Skeletal muscle tissue (tissue), 4 donors: ENCODE data around the gene TBX21. TPM values are rescaled to one million over a fixed set of nuclear protein-coding genes. Genes with fewer than 3 reads are reported as not detected.

Experiments used
- H3K27ac ChIP-seq: one replicate; pipeline ENCODE4 v1.7.0; 2013; ENCODE audit warnings: mild to moderate bottlenecking, low read depth, low read length, inconsistent platforms
- H3K27me3 ChIP-seq, 3 donors: one replicate each; pipeline ENCODE4 v1.7.0; 2013; ENCODE audit warnings: low read length in 3 of 3; ENCODE audit not compliant: control insufficient read depth in 3 of 3, insufficient read depth in 3 of 3
- H3K36me3 ChIP-seq, 3 donors: one replicate each; pipeline ENCODE4 v1.7.0; 2013; ENCODE audit warnings: low read length in 3 of 3; ENCODE audit not compliant: control insufficient read depth in 3 of 3, insufficient read depth in 3 of 3
- H3K4me1 ChIP-seq, 3 donors: one replicate each; pipeline ENCODE4 v1.7.0; 2013; ENCODE audit warnings: low read length in 3 of 3, mild to moderate bottlenecking in 3 of 3; ENCODE audit not compliant: control insufficient read depth in 3 of 3, insufficient read depth in 3 of 3
- H3K4me3 ChIP-seq, 3 donors: one replicate each; pipeline ENCODE4 v1.7.0; 2013; ENCODE audit warnings: low read length in 3 of 3
- H3K9ac ChIP-seq, 3 donors: one replicate each; pipeline ENCODE4 v1.7.0; 2013; ENCODE audit warnings: low read length in 3 of 3, mild to moderate bottlenecking in 3 of 3, moderate library complexity in 2 of 3, low read depth in 1 of 3
- H3K9me3 ChIP-seq, 3 donors: one replicate each; pipeline ENCODE4 v1.7.0; 2013; ENCODE audit warnings: low read length in 3 of 3; ENCODE audit not compliant: control insufficient read depth in 3 of 3
- total RNA-seq: library from RNA; depleted of rRNA; stranded (reverse); fragments of >200 nt; gene quantifications from one replicate; pipeline ENCODE4 v1.2.3, GENCODE V29; 2014
- donor health status: Osteomylitis.

Gene TBX21
- total RNA-seq, 1 donor from 2014 or later = not detected

DNA sequence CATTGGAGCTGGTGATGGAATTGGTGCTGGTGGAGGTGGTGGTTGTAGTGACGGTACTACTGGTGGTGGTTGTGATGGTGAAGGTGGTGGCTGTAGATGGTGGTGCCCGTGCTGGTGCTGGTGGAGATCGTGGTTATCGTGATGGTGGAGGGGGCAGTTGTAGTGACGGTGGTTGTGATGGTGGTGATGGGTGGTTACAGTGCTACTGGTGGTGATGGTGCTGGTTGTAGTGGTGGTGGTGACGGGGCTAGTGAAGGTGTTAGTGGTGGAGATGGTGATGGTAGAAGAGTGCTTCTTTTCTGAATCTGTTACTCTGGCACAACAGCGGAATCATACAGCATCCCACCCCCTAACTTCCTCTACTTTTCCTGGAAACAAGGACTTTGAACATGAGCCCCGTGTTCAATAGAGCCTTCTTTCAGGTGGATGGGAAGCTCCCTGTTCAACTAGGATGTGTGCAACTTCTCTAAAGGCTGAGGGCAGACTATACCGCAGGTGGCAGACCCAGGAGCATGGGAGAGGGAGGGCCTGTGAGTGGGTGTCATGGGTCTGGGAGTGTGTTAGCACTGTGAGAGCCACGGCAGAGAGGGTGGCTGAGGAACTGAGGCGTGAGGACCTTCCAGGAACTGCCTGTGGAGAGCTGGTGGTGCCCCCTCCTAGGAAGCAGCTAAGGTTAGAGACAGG, 8.2 kb downstream of the TBX21 start:
- Histone ChIP-seq H3K9me3 (no peaks in the 10 kb centered on the region), H3K36me3 (no peaks in the 10 kb centered on the region), H3K27ac (no peak overlapping the region), H3K9ac (no peak overlapping the region), H3K27me3 (peaks cover 44 to 51% (median 50%) of the 10 kb centered on the region in 3 donors), H3K4me1 (no peaks in the 10 kb centered on the region), H3K4me3 (no peak overlapping the region)

DNA sequence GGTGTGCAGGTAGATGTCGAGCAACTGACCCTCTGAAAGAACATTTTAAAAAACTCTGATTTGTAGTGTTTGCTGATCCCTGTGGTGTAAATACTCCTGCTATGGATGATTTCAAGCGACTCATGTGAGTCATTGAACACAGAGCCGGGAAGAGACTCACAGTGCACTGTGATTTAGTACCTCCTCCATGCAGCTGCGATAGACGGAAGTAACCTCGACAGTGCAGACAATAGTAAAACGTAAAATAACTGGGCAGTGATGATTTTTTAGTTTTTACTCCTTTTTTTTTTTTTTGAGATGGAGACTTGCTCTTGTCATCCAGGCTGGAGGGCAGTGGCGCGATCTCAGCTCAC, 8.7 kb downstream of the TBX21 start:
- H3K27ac ChIP-seq = no peak overlapping the region
- H3K9ac ChIP-seq = no peak overlapping the region
- H3K36me3 ChIP-seq = no peaks in the 10 kb centered on the region
- H3K9me3 ChIP-seq = no peaks in the 10 kb centered on the region
- H3K27me3 ChIP-seq = peaks cover 45 to 53% (median 49%) of the 10 kb centered on the region in 3 donors
- H3K4me3 ChIP-seq = no peak overlapping the region
- no peaks in the 10 kb centered on the region for H3K4me1 ChIP-seq

DNA sequence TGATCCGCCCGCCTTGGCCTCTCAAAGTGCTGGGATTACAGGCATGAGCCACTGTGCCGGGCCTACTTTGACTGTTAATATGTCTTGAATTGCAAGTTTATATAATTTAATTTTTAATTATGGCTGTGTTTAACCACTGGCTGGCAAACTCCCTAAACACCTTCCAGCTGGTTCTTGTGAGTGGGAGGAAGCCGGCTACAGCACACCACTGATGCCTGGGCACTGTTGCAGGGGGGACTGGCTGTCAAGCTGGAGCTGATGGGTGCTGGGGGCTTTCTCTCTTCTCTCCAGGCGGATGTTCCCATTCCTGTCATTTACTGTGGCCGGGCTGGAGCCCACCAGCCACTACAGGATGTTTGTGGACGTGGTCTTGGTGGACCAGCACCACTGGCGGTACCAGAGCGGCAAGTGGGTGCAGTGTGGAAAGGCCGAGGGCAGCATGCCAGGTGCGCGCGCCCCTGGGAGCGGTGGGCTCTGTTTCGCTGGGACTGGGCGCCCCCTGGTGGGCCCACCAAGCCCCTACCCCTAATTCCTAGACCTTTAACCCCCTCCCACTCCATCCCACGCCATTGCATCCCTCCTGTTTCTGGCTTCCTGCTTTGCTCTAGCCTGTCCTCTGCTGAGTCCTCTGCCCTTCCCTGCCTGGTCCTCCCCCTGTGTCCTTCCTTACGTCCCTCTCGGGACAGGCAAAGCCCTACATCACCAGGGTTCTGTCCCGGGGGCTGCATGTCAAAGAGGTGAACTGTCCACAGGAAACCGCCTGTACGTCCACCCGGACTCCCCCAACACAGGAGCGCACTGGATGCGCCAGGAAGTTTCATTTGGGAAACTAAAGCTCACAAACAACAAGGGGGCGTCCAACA, 9.5 kb downstream of the TBX21 start:
- Histone ChIP-seq H3K27me3 (peaks cover 45 to 51% (median 46%) of the 10 kb centered on the region in 3 donors), H3K4me1 (no peaks in the 10 kb centered on the region), H3K27ac (no peak overlapping the region), H3K4me3 (no peak overlapping the region), H3K9ac (no peak overlapping the region), H3K36me3 (no peaks in the 10 kb centered on the region), H3K9me3 (no peaks in the 10 kb centered on the region)

DNA sequence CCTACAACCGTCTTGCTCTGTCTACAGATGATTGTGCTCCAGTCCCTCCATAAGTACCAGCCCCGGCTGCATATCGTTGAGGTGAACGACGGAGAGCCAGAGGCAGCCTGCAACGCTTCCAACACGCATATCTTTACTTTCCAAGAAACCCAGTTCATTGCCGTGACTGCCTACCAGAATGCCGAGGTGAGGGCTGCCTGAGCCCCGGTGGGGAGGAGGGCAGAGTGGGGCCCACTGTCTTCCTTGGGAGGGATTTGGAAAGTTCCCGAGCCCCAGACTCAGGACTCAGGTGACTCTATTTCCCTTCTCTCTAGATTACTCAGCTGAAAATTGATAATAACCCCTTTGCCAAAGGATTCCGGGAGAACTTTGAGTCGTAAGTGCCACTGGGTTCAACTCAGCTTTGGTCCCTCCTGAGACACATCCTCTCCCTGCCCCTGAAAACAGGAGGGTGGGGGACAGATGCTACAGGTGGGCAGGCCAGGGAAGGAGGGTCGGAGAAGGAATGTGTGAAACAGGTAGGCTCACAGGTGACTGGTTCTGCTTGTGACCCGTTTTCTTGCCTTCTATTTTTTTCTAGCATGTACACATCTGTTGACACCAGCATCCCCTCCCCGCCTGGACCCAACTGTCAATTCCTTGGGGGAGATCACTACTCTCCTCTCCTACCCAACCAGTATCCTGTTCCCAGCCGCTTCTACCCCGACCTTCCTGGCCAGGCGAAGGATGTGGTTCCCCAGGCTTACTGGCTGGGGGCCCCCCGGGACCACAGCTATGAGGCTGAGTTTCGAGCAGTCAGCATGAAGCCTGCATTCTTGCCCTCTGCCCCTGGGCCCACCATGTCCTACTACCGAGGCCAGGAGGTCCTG, 11.4 kb downstream of the TBX21 start:
- H3K36me3 ChIP-seq = no peaks in the 10 kb centered on the region

DNA sequence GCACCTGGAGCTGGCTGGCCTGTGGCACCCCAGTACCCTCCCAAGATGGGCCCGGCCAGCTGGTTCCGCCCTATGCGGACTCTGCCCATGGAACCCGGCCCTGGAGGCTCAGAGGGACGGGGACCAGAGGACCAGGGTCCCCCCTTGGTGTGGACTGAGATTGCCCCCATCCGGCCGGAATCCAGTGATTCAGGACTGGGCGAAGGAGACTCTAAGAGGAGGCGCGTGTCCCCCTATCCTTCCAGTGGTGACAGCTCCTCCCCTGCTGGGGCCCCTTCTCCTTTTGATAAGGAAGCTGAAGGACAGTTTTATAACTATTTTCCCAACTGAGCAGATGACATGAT, 12.0 kb downstream of the TBX21 start:
- Histone ChIP-seq H3K27ac (no peak overlapping the region), H3K4me1 (no peaks in the 10 kb centered on the region), H3K27me3 (peaks cover 45 to 51% (median 46%) of the 10 kb centered on the region in 3 donors), H3K9me3 (no peaks in the 10 kb centered on the region), H3K4me3 (no peak overlapping the region), H3K9ac (no peak overlapping the region), H3K36me3 (no peaks in the 10 kb centered on the region)

More for the DNA sequence above, 11.4 kb downstream of the TBX21 start:
- H3K27ac ChIP-seq = no peak overlapping the region
- no peak overlapping the region for H3K9ac ChIP-seq
- H3K4me1 ChIP-seq = no peaks in the 10 kb centered on the region
- peaks cover 45 to 51% (median 46%) of the 10 kb centered on the region in 3 donors for H3K27me3 ChIP-seq
- no peaks in the 10 kb centered on the region for H3K9me3 ChIP-seq
- H3K4me3 ChIP-seq = no peak overlapping the region

DNA sequence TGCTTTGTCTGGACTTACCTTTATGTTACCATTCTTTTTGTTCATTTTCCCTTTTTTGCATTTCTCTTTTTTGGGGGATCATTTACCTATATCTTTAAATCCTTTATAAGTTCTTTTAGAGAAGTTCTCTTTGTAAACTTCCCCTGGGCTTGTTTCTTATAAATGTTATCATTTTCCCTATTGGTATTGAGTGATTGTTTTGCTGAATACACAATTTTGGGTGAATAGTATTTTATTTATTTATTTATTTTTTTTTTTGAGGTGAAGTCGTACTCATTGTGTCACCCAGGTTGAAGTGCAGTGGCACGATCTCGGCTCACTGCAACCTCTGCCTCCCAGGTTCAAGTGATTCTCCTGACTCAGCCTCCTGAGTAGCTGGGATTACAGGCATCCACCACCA, 18.4 kb downstream of the TBX21 start:
- Histone ChIP-seq H3K27ac (no peak overlapping the region), H3K27me3 (peaks cover 0 to 4% (median 4%) of the 10 kb centered on the region in 3 donors), H3K4me3 (no peak overlapping the region), H3K4me1 (no peaks in the 10 kb centered on the region), H3K9ac (no peak overlapping the region), H3K36me3 (no peaks in the 10 kb centered on the region), H3K9me3 (peaks cover 0 to 4% (median 0%) of the 10 kb centered on the region in 3 donors)

DNA sequence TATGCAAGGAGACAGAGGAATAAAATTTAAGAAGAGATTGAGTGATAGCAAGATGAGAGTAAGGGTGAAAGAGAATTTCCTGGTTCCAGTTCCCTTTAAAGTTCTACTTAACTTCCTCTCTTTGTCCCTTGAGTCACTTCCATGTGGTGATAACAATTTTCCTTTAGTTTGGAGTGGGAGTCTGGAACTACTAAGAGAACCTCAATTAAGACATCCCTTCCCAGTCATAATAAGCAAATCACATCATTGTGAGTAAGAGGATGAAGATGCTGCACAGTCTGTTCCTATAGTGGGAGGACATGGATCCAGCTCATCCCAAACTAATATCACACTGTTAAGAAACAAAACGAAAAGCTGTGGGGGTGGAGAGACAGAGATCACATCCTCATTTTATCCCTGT, 24.4 kb downstream of the TBX21 start:
- Histone ChIP-seq H3K27ac (no peak overlapping the region), H3K27me3 (peaks cover 0 to 4% (median 3%) of the 10 kb centered on the region in 3 donors), H3K4me1 (no peaks in the 10 kb centered on the region), H3K9ac (no peak overlapping the region), H3K36me3 (no peaks in the 10 kb centered on the region), H3K9me3 (peaks cover 0 to 4% (median 4%) of the 10 kb centered on the region in 3 donors), H3K4me3 (no peak overlapping the region)

DNA sequence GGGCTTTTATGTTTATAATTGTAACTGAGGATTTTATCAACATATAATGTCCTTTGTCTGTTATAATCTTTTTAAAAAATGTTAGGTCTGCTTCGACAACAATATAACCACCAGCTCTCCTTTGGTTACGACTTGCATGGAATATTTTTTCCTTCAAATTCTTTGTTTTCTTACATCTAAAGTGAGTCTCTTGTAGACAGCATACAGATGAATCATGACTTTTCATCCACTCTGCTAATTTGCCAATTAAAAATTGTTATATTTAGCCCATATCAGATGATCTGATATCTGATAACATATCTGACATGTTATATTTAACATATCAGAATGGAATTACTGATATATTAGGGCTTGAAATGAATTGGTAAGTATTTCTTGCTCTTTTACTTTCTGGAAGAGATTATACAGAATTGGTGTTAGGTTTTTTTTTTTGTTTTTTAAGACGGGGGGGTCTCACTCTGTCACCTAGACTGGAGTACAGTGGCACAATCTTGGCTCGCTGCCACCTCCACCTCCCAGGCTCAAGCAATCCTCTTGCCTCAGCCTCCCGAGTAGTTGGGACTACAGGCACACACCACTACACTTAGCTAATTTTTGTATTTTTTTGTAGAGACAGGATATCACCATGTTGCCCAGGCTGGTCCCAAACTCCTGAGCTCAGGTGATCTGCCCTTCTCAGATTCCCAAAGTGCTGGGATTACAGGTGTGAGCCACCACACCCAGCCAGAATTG, 27.5 kb downstream of the TBX21 start:
- Histone ChIP-seq H3K27me3 (peaks cover 0 to 2% (median 0%) of the 10 kb centered on the region in 3 donors), H3K36me3 (no peaks in the 10 kb centered on the region), H3K9ac (no peak overlapping the region), H3K9me3 (peaks cover 0 to 8% (median 4%) of the 10 kb centered on the region in 3 donors), H3K4me1 (no peaks in the 10 kb centered on the region), H3K4me3 (no peak overlapping the region), H3K27ac (no peak overlapping the region)

DNA sequence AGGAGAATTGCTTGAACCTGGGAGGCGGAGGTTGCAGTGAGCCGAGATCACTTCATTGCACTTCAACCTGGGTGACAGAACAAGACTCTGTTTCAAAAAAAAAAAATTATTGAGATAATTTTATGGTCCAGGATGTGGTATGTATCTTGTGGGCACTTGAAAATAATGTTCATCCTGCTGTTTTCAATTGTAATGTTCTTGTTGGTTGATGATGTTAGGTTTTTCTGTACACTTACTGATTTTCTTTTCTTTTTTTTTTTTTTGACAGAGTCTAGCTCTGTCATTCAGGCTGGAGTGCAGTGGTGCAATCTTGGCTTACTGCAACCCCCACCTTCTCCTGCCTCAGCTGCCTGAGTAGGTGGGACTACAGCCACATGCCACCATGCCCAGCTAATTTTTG, 29.7 kb downstream of the TBX21 start:
- H3K9me3 ChIP-seq = peaks cover 0 to 8% (median 0%) of the 10 kb centered on the region in 3 donors
- H3K36me3 ChIP-seq = no peaks in the 10 kb centered on the region
- no peaks in the 10 kb centered on the region for H3K27me3 ChIP-seq
- H3K4me3 ChIP-seq = no peak overlapping the region
- H3K4me1 ChIP-seq = no peaks in the 10 kb centered on the region
- H3K9ac ChIP-seq = no peak overlapping the region
- no peak overlapping the region for H3K27ac ChIP-seq
